ENCODE measurements around the gene CTNND2.

GRCh38 chr5:11770310-11770709 lies 133.9 kb downstream of the CTNND2 start:
- no peak for TF ChIP-seq SUZ12 (IDR thresholded peaks at IDR 0.05)
- no peak for TF ChIP-seq SP1 (IDR thresholded peaks at IDR 0.05)
- TF ChIP-seq HDGF (IDR thresholded peaks at IDR 0.05; ENCODE audit: borderline replicate concordance): no peak
- TF ChIP-seq BHLHE40 (IDR thresholded peaks at IDR 0.05; ENCODE audit: borderline replicate concordance): no peak
- TF ChIP-seq LEF1 (IDR thresholded peaks at IDR 0.05; ENCODE audit: borderline replicate concordance): no peak
- no peak for TF ChIP-seq FOXA1 (IDR thresholded peaks at IDR 0.05)
- TF ChIP-seq ARNT (IDR thresholded peaks at IDR 0.05): no peak
- no peak for TF ChIP-seq FOXM1 (IDR thresholded peaks at IDR 0.05; ENCODE audit: borderline replicate concordance)
- TF ChIP-seq TARDBP (IDR thresholded peaks at IDR 0.05): no peak
- TF ChIP-seq ZNF384 (IDR thresholded peaks at IDR 0.05): no peak
- TF ChIP-seq, protein P1, sequence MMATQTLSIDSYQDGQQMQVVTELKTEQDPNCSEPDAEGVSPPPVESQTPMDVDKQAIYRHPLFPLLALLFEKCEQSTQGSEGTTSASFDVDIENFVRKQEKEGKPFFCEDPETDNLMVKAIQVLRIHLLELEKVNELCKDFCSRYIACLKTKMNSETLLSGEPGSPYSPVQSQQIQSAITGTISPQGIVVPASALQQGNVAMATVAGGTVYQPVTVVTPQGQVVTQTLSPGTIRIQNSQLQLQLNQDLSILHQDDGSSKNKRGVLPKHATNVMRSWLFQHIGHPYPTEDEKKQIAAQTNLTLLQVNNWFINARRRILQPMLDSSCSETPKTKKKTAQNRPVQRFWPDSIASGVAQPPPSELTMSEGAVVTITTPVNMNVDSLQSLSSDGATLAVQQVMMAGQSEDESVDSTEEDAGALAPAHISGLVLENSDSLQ (IDR thresholded peaks at IDR 0.05): no peak
- no peak for TF ChIP-seq NFRKB (IDR thresholded peaks at IDR 0.05)
- no peak for TF ChIP-seq ELF4 (IDR thresholded peaks at IDR 0.05)

Measured in HEK293T (cell line).